Panc1 (cell line): ENCODE results near the gene RANGRF. TPM values are rescaled to one million over a fixed set of nuclear protein-coding genes. Genes with fewer than 3 reads are reported as not detected.

Experiments
- ATAC-seq: fragments of 200-7000 bp; cut with Tn5 transposase; 2 replicates; pipeline ENCODE4 v1.9.1; 2020; ENCODE audit warnings: mild to moderate bottlenecking, moderate library complexity
- Bru-seq: library from RNA; stranded (reverse); fragments of 400-500 nt; gene quantifications from one replicate; lab custom pipeline; 2021; lab: Mats Ljungman, UMichigan
- BruChase-seq, 2 experiments: library from RNA; stranded (reverse); fragments of 400-500 nt; gene quantifications; one replicate each; lab custom pipeline; 2021; lab: Mats Ljungman, UMichigan
- BruUV-seq: library from RNA; stranded (reverse); fragments of 400-500 nt; replicated peaks from 2 replicates; lab custom pipeline; 2021; lab: Mats Ljungman, UMichigan
- CTCF ChIA-PET: fragments of 300-600 bp; sonication (Branson Sonifier 250); formaldehyde crosslinking; loops from one replicate; lab custom pipeline; 2022; ENCODE audit warnings: antibody characterized with exemption; lab: Charles Lee
- POLR2A ChIA-PET: fragments of 300-600 bp; sonication (Branson Sonifier 250); formaldehyde crosslinking; loops from one replicate; lab custom pipeline; 2022; ENCODE audit warnings: antibody characterized with exemption; lab: Charles Lee
- DNase-seq: peaks from one replicate; pipeline ENCODE4 v3.0.0-alpha.2; 2010; ENCODE audit warnings: low read depth, low spot score
- H3K27ac ChIP-seq: 2 replicates; pipeline ENCODE4 v1.5.1; 2011; ENCODE audit warnings: mild to moderate bottlenecking, low read length, inconsistent platforms
- H3K27me3 ChIP-seq: fragments of 200-500 bp; sonication (Bioruptor generic); 2 replicates; pipeline ENCODE4 v1.6.0; 2014; ENCODE audit warnings: low read length, inconsistent platforms; ENCODE audit not compliant: control insufficient read depth, insufficient read depth
- H3K36me3 ChIP-seq: fragments of 200-500 bp; sonication (Bioruptor generic); 2 replicates; pipeline ENCODE4 v1.5.1; 2014; ENCODE audit warnings: inconsistent platforms, mild to moderate bottlenecking, low read length, moderate library complexity; ENCODE audit not compliant: control insufficient read depth, insufficient read depth
- H3K4me1 ChIP-seq: 2 replicates; pipeline ENCODE4 v1.5.1; 2011; ENCODE audit warnings: inconsistent platforms, mild to moderate bottlenecking, low read length, moderate library complexity; ENCODE audit not compliant: control insufficient read depth, insufficient read depth
- H3K4me3 ChIP-seq, 2 experiments: 2 replicates each; pipeline ENCODE4 v1.5.1; 2011 to 2012; ENCODE audit warnings: low read depth in 2 of 2, low read length in 2 of 2, mild to moderate bottlenecking in 2 of 2, inconsistent platforms in 1 of 2, moderate library complexity in 1 of 2
- H3K9me3 ChIP-seq: fragments of 200-500 bp; sonication (Bioruptor generic); 2 replicates; pipeline ENCODE4 v1.5.1; 2014; ENCODE audit warnings: low read depth, mild to moderate bottlenecking, inconsistent platforms, low read length, moderate library complexity; ENCODE audit not compliant: control insufficient read depth, insufficient read depth
- POLR2AphosphoS5 ChIP-seq: IDR thresholded peaks from 2 replicates; pipeline ENCODE4 v1.6.1; 2012; ENCODE audit warnings: mild to moderate bottlenecking, low read depth, low read length, moderate library complexity
- SIN3A ChIP-seq: IDR thresholded peaks from 2 replicates; pipeline ENCODE4 v1.6.1; 2012; ENCODE audit warnings: low read depth, mild to moderate bottlenecking, low read length, moderate library complexity, borderline replicate concordance; ENCODE audit not compliant: insufficient read depth
- TCF7L2 ChIP-seq: IDR thresholded peaks from 2 replicates; pipeline ENCODE4 v1.6.1; 2011; ENCODE audit warnings: mild to moderate bottlenecking, low read depth, low read length, inconsistent platforms
- in situ Hi-C: cut with HindIII; loops from 2 replicates; pipeline ENCODE4 v1.10.0; 2016; ENCODE audit warnings: low sequenced_read_pairs, low pct_unique_long_range_greater_than_20kb
- intact Hi-C: fragments of 100-400 bp; cut with micrococcal nuclease; formaldehyde crosslinking; loops from one replicate; pipeline ENCODE4 v1.10.0; 2022; ENCODE audit not compliant: unreplicated experiment
- long read RNA-seq: library from polyadenylated mRNA; unstranded; transcript quantifications from one replicate; pipeline ENCODE4 v2.0.0, GENCODE V29; 2021; ENCODE audit not compliant: unreplicated experiment
- polyA plus RNA-seq: library from polyadenylated mRNA; unstranded; fragments of >200 nt; gene quantifications from one replicate; pipeline ENCODE4 v1.2.1, GENCODE V29; 2012; ENCODE audit warnings: missing spikeins; ENCODE audit not compliant: insufficient read length
- total RNA-seq: library from RNA; stranded (reverse); gene quantifications from one replicate; pipeline ENCODE4 v1.2.1, GENCODE V29; 2021; ENCODE audit not compliant: unreplicated experiment
- TF ChIP-seq, protein P1 (sequence below): fragments of 450-650 bp; IDR thresholded peaks from 2 replicates; pipeline ENCODE4 v1.5.1; 2017; ENCODE audit warnings: mild to moderate bottlenecking
- TF ChIP-seq, protein P2 (sequence below), 2 experiments: IDR thresholded peaks; 2 replicates each; pipeline ENCODE4 v1.6.1; 2011 to 2012; ENCODE audit warnings: low read depth in 2 of 2, control low read depth in 1 of 2, low read length in 1 of 2, mild to moderate bottlenecking in 1 of 2, moderate library complexity in 1 of 2; ENCODE audit not compliant: insufficient read depth in 1 of 2

The RANGRF gene, protein sequence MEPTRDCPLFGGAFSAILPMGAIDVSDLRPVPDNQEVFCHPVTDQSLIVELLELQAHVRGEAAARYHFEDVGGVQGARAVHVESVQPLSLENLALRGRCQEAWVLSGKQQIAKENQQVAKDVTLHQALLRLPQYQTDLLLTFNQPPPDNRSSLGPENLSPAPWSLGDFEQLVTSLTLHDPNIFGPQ
- total RNA-seq (16.7 TPM), Bru-seq, nascent RNA (percentile 47 among the genes with signal in this experiment), BruChase-seq, experiment 1, labeled RNA remaining after a 2-hour chase (percentile 64 among the genes with signal in this experiment), BruChase-seq, experiment 2, labeled RNA remaining after a 6-hour chase (percentile 81 among the genes with signal in this experiment)
- polyA plus RNA-seq, result 23.1 TPM
- long read RNA-seq, transcript RANGRF-202 (4 exons, 1,074 nt), result major isoform, 6 of 34 reads
- long read RNA-seq, transcript RANGRF-201 (5 exons, 1,009 nt), result major isoform, 6 of 34 reads
- long read RNA-seq, partial matches to known transcripts, result 6 of 34 reads
- long read RNA-seq, other reads (novel, unspliced or antisense), result 8 of 34 reads

DNA sequence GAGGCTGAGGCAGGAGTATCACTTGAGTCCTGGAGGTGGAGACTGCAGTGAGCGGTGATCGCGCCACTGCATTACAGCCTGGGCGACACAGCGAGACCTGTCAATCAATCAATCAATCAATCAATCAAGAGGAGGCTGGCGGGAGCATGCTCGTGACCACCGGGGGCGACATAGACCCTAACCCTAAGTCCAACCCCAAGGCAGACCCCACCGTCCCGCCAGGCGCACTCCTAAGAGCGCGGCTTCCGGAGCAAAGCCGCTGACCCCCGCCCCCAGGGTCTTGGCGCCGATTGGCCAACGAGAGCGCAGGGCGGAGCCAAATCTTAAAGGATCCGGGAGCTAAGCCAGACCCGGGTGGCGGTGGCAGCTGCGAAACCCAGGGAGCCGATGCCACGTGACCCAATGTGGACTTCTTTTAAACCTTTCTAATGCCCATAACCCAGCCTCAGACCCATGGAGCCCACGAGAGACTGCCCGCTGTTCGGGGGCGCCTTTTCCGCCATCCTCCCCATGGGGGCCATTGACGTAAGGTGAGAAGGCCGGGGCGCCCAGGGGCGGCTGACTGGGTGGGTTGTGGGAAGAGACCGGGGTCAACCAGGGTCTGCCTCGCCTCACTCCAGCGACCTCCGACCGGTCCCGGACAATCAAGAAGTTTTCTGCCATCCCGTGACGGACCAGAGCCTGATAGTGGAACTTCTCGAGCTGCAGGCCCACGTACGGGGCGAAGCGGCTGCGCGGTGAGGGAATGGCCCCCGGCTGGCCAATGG lies at the start of gene RANGRF:
Gene RANGRF (plus strand): TSS at position 335 of the 767 bp plus-strand sequence. CDS start 119 bp downstream, at position 454.
- Histone ChIP-seq H3K9me3 (no peaks in the 10 kb centered on the region), H3K27me3 (no peaks in the 10 kb centered on the region), H3K4me3 (peak within 1 kb of the TSS; percentile 63 to 72), H3K4me1 (peaks cover 12% of the 10 kb centered on the region), H3K36me3 (no peaks in the 10 kb centered on the region; the same call in 1 of the 2 replicates), H3K27ac (peak within 1 kb of the TSS; percentile 87)
- no peak for DNase-seq
- POLR2A ChIA-PET, result no interaction called here
- ATAC-seq, result peak; percentile 93
- TSS peak; percentile 90 for BruUV-seq
- CTCF ChIA-PET, result interaction anchor here (1.1 kb wide), 1 partner anchor 34 kb away, joined by 3 read pairs; no protein-coding TSS in a partner anchor
- TF ChIP-seq, protein P1, sequence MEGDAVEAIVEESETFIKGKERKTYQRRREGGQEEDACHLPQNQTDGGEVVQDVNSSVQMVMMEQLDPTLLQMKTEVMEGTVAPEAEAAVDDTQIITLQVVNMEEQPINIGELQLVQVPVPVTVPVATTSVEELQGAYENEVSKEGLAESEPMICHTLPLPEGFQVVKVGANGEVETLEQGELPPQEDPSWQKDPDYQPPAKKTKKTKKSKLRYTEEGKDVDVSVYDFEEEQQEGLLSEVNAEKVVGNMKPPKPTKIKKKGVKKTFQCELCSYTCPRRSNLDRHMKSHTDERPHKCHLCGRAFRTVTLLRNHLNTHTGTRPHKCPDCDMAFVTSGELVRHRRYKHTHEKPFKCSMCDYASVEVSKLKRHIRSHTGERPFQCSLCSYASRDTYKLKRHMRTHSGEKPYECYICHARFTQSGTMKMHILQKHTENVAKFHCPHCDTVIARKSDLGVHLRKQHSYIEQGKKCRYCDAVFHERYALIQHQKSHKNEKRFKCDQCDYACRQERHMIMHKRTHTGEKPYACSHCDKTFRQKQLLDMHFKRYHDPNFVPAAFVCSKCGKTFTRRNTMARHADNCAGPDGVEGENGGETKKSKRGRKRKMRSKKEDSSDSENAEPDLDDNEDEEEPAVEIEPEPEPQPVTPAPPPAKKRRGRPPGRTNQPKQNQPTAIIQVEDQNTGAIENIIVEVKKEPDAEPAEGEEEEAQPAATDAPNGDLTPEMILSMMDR, result no peak
- peak; percentile 73 for TF ChIP-seq POLR2AphosphoS5
- in situ Hi-C loops, result no loop called here
- intact Hi-C loops, result no loop called here

DNA sequence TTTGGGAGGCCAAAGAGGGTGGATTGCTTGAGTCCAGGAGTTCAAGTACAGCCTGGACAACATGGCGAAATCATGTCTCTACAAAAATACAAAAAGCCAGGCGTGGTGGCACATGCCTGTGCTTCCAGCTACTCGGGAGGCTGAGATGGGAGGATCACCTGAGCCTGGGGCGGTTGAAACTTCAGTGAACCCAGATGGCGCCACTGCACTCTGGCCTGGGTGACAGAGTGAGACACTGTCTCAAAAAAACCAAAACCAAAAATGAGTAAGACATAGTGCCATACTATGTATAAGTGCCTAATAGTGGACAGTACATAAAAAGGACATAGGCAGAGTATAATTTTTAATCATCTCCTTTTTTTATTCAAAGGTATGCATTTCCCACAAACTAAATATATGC lies 44.6 kb upstream of the RANGRF start:
- Histone ChIP-seq H3K4me3 (no peak overlapping the region), H3K36me3 (peaks cover 2% of the 10 kb centered on the region; the same call in 1 of the 2 replicates), H3K4me1 (no peaks in the 10 kb centered on the region), H3K27me3 (no peaks in the 10 kb centered on the region), H3K27ac (no peak overlapping the region), H3K9me3 (no peaks in the 10 kb centered on the region)
- CTCF ChIA-PET, result interaction anchor here (0.6 kb wide), 1 partner anchor 149 kb away, joined by 3 read pairs; no protein-coding TSS in a partner anchor
- no TSS peak for BruUV-seq
- intact Hi-C loops (no loop called here), in situ Hi-C loops (no loop called here)
- ATAC-seq (no peak), DNase-seq (no peak)
- POLR2A ChIA-PET, result no interaction called here
- TF ChIP-seq, protein P1, result no peak
- TF ChIP-seq, protein P2, sequence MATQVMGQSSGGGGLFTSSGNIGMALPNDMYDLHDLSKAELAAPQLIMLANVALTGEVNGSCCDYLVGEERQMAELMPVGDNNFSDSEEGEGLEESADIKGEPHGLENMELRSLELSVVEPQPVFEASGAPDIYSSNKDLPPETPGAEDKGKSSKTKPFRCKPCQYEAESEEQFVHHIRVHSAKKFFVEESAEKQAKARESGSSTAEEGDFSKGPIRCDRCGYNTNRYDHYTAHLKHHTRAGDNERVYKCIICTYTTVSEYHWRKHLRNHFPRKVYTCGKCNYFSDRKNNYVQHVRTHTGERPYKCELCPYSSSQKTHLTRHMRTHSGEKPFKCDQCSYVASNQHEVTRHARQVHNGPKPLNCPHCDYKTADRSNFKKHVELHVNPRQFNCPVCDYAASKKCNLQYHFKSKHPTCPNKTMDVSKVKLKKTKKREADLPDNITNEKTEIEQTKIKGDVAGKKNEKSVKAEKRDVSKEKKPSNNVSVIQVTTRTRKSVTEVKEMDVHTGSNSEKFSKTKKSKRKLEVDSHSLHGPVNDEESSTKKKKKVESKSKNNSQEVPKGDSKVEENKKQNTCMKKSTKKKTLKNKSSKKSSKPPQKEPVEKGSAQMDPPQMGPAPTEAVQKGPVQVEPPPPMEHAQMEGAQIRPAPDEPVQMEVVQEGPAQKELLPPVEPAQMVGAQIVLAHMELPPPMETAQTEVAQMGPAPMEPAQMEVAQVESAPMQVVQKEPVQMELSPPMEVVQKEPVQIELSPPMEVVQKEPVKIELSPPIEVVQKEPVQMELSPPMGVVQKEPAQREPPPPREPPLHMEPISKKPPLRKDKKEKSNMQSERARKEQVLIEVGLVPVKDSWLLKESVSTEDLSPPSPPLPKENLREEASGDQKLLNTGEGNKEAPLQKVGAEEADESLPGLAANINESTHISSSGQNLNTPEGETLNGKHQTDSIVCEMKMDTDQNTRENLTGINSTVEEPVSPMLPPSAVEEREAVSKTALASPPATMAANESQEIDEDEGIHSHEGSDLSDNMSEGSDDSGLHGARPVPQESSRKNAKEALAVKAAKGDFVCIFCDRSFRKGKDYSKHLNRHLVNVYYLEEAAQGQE (IDR thresholded peaks at IDR 0.05; ENCODE audit: insufficient read depth in 1 of 2, low read depth in 2 of 2, low read length in 1 of 2), result no peak
- no peak for TF ChIP-seq TCF7L2
- TF ChIP-seq POLR2AphosphoS5, result no peak
- TF ChIP-seq SIN3A, result no peak
